Activated naive CD4-positive, alpha-beta T cell treated with Interleukin-2 at 50 U/mL for 16 hours (primary cell): ENCODE results near the gene HOMER2.
"Not testable (repeated sequence)": the region's sequence is repeated elsewhere in the genome, so short reads cannot be mapped to it uniquely, and the experiment has no call there.

Experiments used
- DNase-seq: peaks from one replicate; pipeline ENCODE4 v3.0.0-alpha.2; 2020

HOMER2 gene

GRCh38 chr15:82892573-82892972, 59.9 kb downstream of the HOMER2 start:
- no peak for DNase-seq

- DNase-seq, result no peak
These were observed 61.5 kb downstream of the HOMER2 start for GRCh38 chr15:82890995-82891390.

GRCh38 chr15:82890338-82890994, 62.1 kb downstream of the HOMER2 start:
- no peak for DNase-seq

- no peak for DNase-seq
These were observed 70.1 kb downstream of the HOMER2 start for GRCh38 chr15:82882273-82882928.

GRCh38 chr15:82881747-82882146, 70.8 kb downstream of the HOMER2 start:
- no peak for DNase-seq

- no peak for DNase-seq
These were observed 71.8 kb downstream of the HOMER2 start for GRCh38 chr15:82880704-82881103.

- DNase-seq, result no peak
These were observed 74.2 kb downstream of the HOMER2 start for GRCh38 chr15:82878325-82878724.

- DNase-seq, result no peak
These were observed 74.7 kb downstream of the HOMER2 start for GRCh38 chr15:82877825-82878224.

- no peak for DNase-seq
These were observed 77.0 kb downstream of the HOMER2 start for GRCh38 chr15:82875411-82876003.

- DNase-seq, result no peak
These were observed 77.6 kb downstream of the HOMER2 start for GRCh38 chr15:82874961-82875360.

- DNase-seq, result no peak
These were observed 78.3 kb downstream of the HOMER2 start for GRCh38 chr15:82874267-82874666.

- no peak for DNase-seq
These were observed 79.4 kb downstream of the HOMER2 start for GRCh38 chr15:82873000-82873680.

- no peak for DNase-seq
These were observed 80.6 kb downstream of the HOMER2 start for GRCh38 chr15:82871832-82872484.

GRCh38 chr15:82871358-82871757, 81.2 kb downstream of the HOMER2 start:
- DNase-seq, result no peak

GRCh38 chr15:82870727-82871320, 81.7 kb downstream of the HOMER2 start:
- no peak for DNase-seq

- DNase-seq, result not testable (repeated sequence)
These were observed 86.5 kb downstream of the HOMER2 start for GRCh38 chr15:82865981-82866380.

- DNase-seq, result not testable (repeated sequence)
These were observed 86.9 kb downstream of the HOMER2 start for GRCh38 chr15:82865581-82865980.

- no peak for DNase-seq
These were observed 87.6 kb downstream of the HOMER2 start for GRCh38 chr15:82864967-82865366.

GRCh38 chr15:82862886-82863285, 89.6 kb downstream of the HOMER2 start:
- no peak for DNase-seq

GRCh38 chr15:82858932-82859331, 93.6 kb downstream of the HOMER2 start:
- DNase-seq, result no peak

- DNase-seq, result no peak
These were observed 95.9 kb downstream of the HOMER2 start for GRCh38 chr15:82856397-82857170.
